Transverse colon (tissue), 4 donors: ENCODE data around the gene PTGDR2.

Source experiments
- CTCF ChIP-seq, 5 experiments: fragments of 200-600 bp in 3 of 5; fragments of 450-650 bp in 2 of 5; sonication (generic) in 3 of 5; IDR thresholded peaks; 1 replicate in 2 of 5; 2 replicates in 3 of 5; pipeline ENCODE4 v1.5.1; 2016 to 2017; ENCODE audit warnings: antibody characterized with exemption in 5 of 5, inconsistent platforms in 3 of 5, mild to moderate bottlenecking in 2 of 5, moderate library complexity in 1 of 5
- POLR2A ChIP-seq: fragments of 450-650 bp; IDR thresholded peaks from one replicate; pipeline ENCODE4 v1.6.1; 2016; ENCODE audit warnings: antibody characterized with exemption, mild to moderate bottlenecking, moderate library complexity
- POLR2AphosphoS5 ChIP-seq, 3 donors: sonication (generic); formaldehyde crosslinking; IDR thresholded peaks; one replicate each; pipeline ENCODE4 v1.6.1; 2016; ENCODE audit warnings: antibody characterized with exemption in 3 of 3

- TF ChIP-seq POLR2AphosphoS5 (IDR thresholded peaks at IDR 0.05) (no peak), CTCF (IDR thresholded peaks at IDR 0.05) (no peak), POLR2A (no peak)
These were observed 17.8 kb upstream of the PTGDR2 start for GRCh38 chr11:60873533-60873932.
